DOHH2 (cell line): ENCODE results near the gene TRIB2.

ENCODE experiments used
- H3F3A ChIP-seq: fragments of 200-600 bp; sonication (generic), shearing (Covaris generic); 2 replicates; pipeline ENCODE4 v1.6.0; 2016; ENCODE audit warnings: antibody characterized with exemption, mild to moderate bottlenecking; ENCODE audit not compliant: control insufficient read depth, insufficient read depth
- H3K27ac ChIP-seq: fragments of 200-600 bp; sonication (generic); 2 replicates; pipeline ENCODE4 v1.5.1; 2014; ENCODE audit warnings: low read depth, mild to moderate bottlenecking, low read length, moderate library complexity
- H3K27me3 ChIP-seq: fragments of 200-600 bp; sonication (generic); 2 replicates; pipeline ENCODE4 v1.6.1; 2014; ENCODE audit warnings: mild to moderate bottlenecking, low read length, mixed read lengths; ENCODE audit not compliant: control insufficient read depth
- H3K36me3 ChIP-seq: fragments of 200-600 bp; sonication (generic); 2 replicates; pipeline ENCODE4 v1.6.1; 2014; ENCODE audit warnings: mild to moderate bottlenecking, low read length, moderate library complexity, mixed read lengths; ENCODE audit not compliant: control insufficient read depth
- H3K4me1 ChIP-seq: fragments of 200-600 bp; sonication (generic); 2 replicates; pipeline ENCODE4 v1.6.1; 2014; ENCODE audit warnings: mild to moderate bottlenecking, low read length, mixed read lengths; ENCODE audit not compliant: control insufficient read depth
- H3K4me2 ChIP-seq: fragments of 200-600 bp; sonication (generic); 2 replicates; pipeline ENCODE4 v1.6.0; 2014; ENCODE audit warnings: mild to moderate bottlenecking, low read length, moderate library complexity
- H3K4me3 ChIP-seq: fragments of 200-600 bp; sonication (generic); 2 replicates; pipeline ENCODE4 v1.5.1; 2014; ENCODE audit warnings: mild to moderate bottlenecking, low read length, mixed read lengths
- H3K79me2 ChIP-seq: fragments of 200-600 bp; sonication (generic); 2 replicates; pipeline ENCODE4 v1.6.1; 2014; ENCODE audit warnings: mild to moderate bottlenecking, low read length, mixed read lengths; ENCODE audit not compliant: control insufficient read depth
- H3K9me2 ChIP-seq: fragments of 200-600 bp; sonication (generic); replicated peaks from 2 replicates; pipeline ENCODE4 v1.6.1; 2014; ENCODE audit warnings: mild to moderate bottlenecking, low read length, mixed read lengths; ENCODE audit not compliant: control insufficient read depth
- H3K9me3 ChIP-seq: fragments of 200-600 bp; sonication (generic); 2 replicates; pipeline ENCODE4 v1.6.1; 2014; ENCODE audit warnings: antibody characterized with exemption, low read length, mixed read lengths; ENCODE audit not compliant: control insufficient read depth, insufficient read depth
- H4K20me1 ChIP-seq: fragments of 200-600 bp; sonication (generic); 2 replicates; pipeline ENCODE4 v1.6.0; 2014; ENCODE audit warnings: low read depth, mild to moderate bottlenecking, antibody characterized with exemption, low read length, moderate library complexity; ENCODE audit not compliant: control insufficient read depth, insufficient read depth
- CTCF ChIP-seq: fragments of 200-600 bp; sonication (generic); IDR thresholded peaks from one replicate; pipeline ENCODE4 v1.5.1; 2014; ENCODE audit warnings: antibody characterized with exemption, mild to moderate bottlenecking, low read depth, low read length; ENCODE audit not compliant: poor library complexity, severe bottlenecking
- EZH2phosphoT487 ChIP-seq: fragments of 200-600 bp; sonication (generic); IDR thresholded peaks from 2 replicates; pipeline ENCODE4 v1.6.1; 2017; ENCODE audit warnings: borderline replicate concordance, mild to moderate bottlenecking, antibody characterized with exemption, low read length, moderate library complexity, mixed read lengths

The TRIB2 gene

GRCh38 chr2:12712881-12713280 is 3.9 kb upstream of the TRIB2 start:
- H3K36me3 ChIP-seq: no peaks in the 10 kb centered on the region; the same call in 1 of the 2 replicates
- H3K4me3 ChIP-seq: no peak overlapping the region
- no peaks in the 10 kb centered on the region for H3F3A ChIP-seq
- no peak overlapping the region for H3K4me2 ChIP-seq
- TF ChIP-seq EZH2phosphoT487 (no peak), CTCF (no peak)
- no peaks in the 10 kb centered on the region for H4K20me1 ChIP-seq
- no peaks in the 10 kb centered on the region for H3K9me2 ChIP-seq
- H3K79me2 ChIP-seq: peaks cover 13% of the 10 kb centered on the region
- H3K9me3 ChIP-seq: no peaks in the 10 kb centered on the region
- H3K27ac ChIP-seq: no peak overlapping the region
- peaks cover 43% of the 10 kb centered on the region for H3K4me1 ChIP-seq
- H3K27me3 ChIP-seq: no peaks in the 10 kb centered on the region

- H3K27ac ChIP-seq: no peak overlapping the region
- H3K4me2 ChIP-seq: no peak overlapping the region; the same call in 1 of the 2 replicates
- peaks cover 30% of the 10 kb centered on the region for H3K79me2 ChIP-seq
- no peaks in the 10 kb centered on the region for H3K9me3 ChIP-seq
- H4K20me1 ChIP-seq: peaks cover 4% of the 10 kb centered on the region
- TF ChIP-seq CTCF (no peak), EZH2phosphoT487 (no peak)
- no peaks in the 10 kb centered on the region for H3K9me2 ChIP-seq
- no peak overlapping the region for H3K4me3 ChIP-seq
- no peaks in the 10 kb centered on the region for H3K27me3 ChIP-seq
- peaks cover 38% of the 10 kb centered on the region for H3K4me1 ChIP-seq
- H3K36me3 ChIP-seq: peaks cover 9% of the 10 kb centered on the region
- peaks cover 4% of the 10 kb centered on the region for H3F3A ChIP-seq
Measured at GRCh38 chr2:12714391-12715221, 2.1 kb upstream of the TRIB2 start.

- peaks cover 11% of the 10 kb centered on the region for H4K20me1 ChIP-seq
- peaks cover 17% of the 10 kb centered on the region for H3K36me3 ChIP-seq
- H3K9me2 ChIP-seq: no peaks in the 10 kb centered on the region
- H3K79me2 ChIP-seq: peaks cover 38% of the 10 kb centered on the region
- TF ChIP-seq CTCF (no peak), EZH2phosphoT487 (no peak)
- peaks cover 38% of the 10 kb centered on the region for H3K4me1 ChIP-seq
- H3K27ac ChIP-seq: 0 out of 2 replicates have a peak overlapping the region, but pooled peaks have one; percentile 75
- peaks cover 10% of the 10 kb centered on the region for H3F3A ChIP-seq
- no peaks in the 10 kb centered on the region for H3K27me3 ChIP-seq
- H3K4me2 ChIP-seq: peak overlapping the region; percentile 98
- H3K9me3 ChIP-seq: no peaks in the 10 kb centered on the region
- peak overlapping the region; percentile 89 for H3K4me3 ChIP-seq
Measured at GRCh38 chr2:12715258-12716031, 1.3 kb upstream of the TRIB2 start.
